ENCODE data around the gene DIP2C.

Gene DIP2C

GRCh38 chr10:251982-252582 lies 437.4 kb downstream of the DIP2C start:
- DNase-seq (ENCODE audit: low spot score), result no peak
- no peak for TF ChIP-seq CTCF (IDR thresholded peaks at IDR 0.05; ENCODE audit: extremely low read depth, insufficient read depth, missing control alignments)
- in situ Hi-C loops (cut with MboI; ENCODE audit: low pct_unique_long_range_greater_than_20kb, low sequenced_read_pairs, unreplicated experiment), result no loop called here

GRCh38 chr10:248307-248706 lies 441.2 kb downstream of the DIP2C start:
- in situ Hi-C loops (cut with MboI; ENCODE audit: low pct_unique_long_range_greater_than_20kb, low sequenced_read_pairs, unreplicated experiment), result no loop called here
- no peak for DNase-seq (ENCODE audit: low spot score)
- TF ChIP-seq CTCF (IDR thresholded peaks at IDR 0.05; ENCODE audit: extremely low read depth, insufficient read depth, missing control alignments), result no peak

GRCh38 chr10:247480-247879 lies 442.0 kb downstream of the DIP2C start:
- in situ Hi-C loops (cut with MboI; ENCODE audit: low pct_unique_long_range_greater_than_20kb, low sequenced_read_pairs, unreplicated experiment), result no loop called here
- TF ChIP-seq CTCF (IDR thresholded peaks at IDR 0.05; ENCODE audit: extremely low read depth, insufficient read depth, missing control alignments), result no peak
- no peak for DNase-seq (ENCODE audit: low spot score)

GRCh38 chr10:246431-246830 lies 443.0 kb downstream of the DIP2C start:
- no peak for TF ChIP-seq CTCF (IDR thresholded peaks at IDR 0.05; ENCODE audit: extremely low read depth, insufficient read depth, missing control alignments)
- in situ Hi-C loops (cut with MboI; ENCODE audit: low pct_unique_long_range_greater_than_20kb, low sequenced_read_pairs, unreplicated experiment), result no loop called here
- no peak for DNase-seq (ENCODE audit: low spot score)

GRCh38 chr10:244227-244626 lies 445.2 kb downstream of the DIP2C start:
- in situ Hi-C loops (cut with MboI; ENCODE audit: low pct_unique_long_range_greater_than_20kb, low sequenced_read_pairs, unreplicated experiment), result no loop called here
- no peak for DNase-seq (ENCODE audit: low spot score)
- TF ChIP-seq CTCF (IDR thresholded peaks at IDR 0.05; ENCODE audit: extremely low read depth, insufficient read depth, missing control alignments), result no peak

GRCh38 chr10:241966-242643 lies 447.4 kb downstream of the DIP2C start:
- DNase-seq (ENCODE audit: low spot score), result no peak
- TF ChIP-seq CTCF (IDR thresholded peaks at IDR 0.05; ENCODE audit: extremely low read depth, insufficient read depth, missing control alignments), result no peak
- in situ Hi-C loops (cut with MboI; ENCODE audit: low pct_unique_long_range_greater_than_20kb, low sequenced_read_pairs, unreplicated experiment), result no loop called here
